Body of pancreas (tissue), 4 donors: ENCODE results near the gene SLC24A5. TPM values are rescaled to one million over a fixed set of nuclear protein-coding genes. Genes with fewer than 3 reads are reported as not detected.
A peak's percentile ranks its signal among the peaks of the same experiment; 100 is the strongest.

Experiments used
- ATAC-seq: fragments of 150-250 bp; one replicate; pipeline ENCODE4 v1.9.1; 2016
- DNase-seq, 4 donors: peaks; one replicate each; pipeline ENCODE4 v3.0.0-alpha.2; 2019
- H3K27ac ChIP-seq, 4 donors: fragments of 200-600 bp; sonication (generic); 1 replicate in 3 of 4; 2 replicates in 1 of 4; pipeline versions ENCODE4 v1.5.1 to v1.6.1; 2016 to 2019; ENCODE audit warnings: mild to moderate bottlenecking in 1 of 4, mixed read lengths in 1 of 4, moderate library complexity in 1 of 4
- H3K27me3 ChIP-seq, 2 donors: fragments of 200-600 bp; sonication (generic); one replicate each; pipeline ENCODE4 v1.6.0; 2016; ENCODE audit warnings: mild to moderate bottlenecking in 1 of 2
- H3K36me3 ChIP-seq, 2 donors: fragments of 200-600 bp; sonication (generic); replicated peaks in 1 of 2; 2 replicates each; pipeline ENCODE4 v1.5.1; 2016; ENCODE audit warnings: low read depth in 2 of 2; ENCODE audit not compliant: insufficient read depth in 1 of 2
- H3K4me1 ChIP-seq: fragments of 200-600 bp; sonication (generic); one replicate; pipeline ENCODE4 v1.6.0; 2016
- H3K4me3 ChIP-seq, 2 donors: fragments of 200-600 bp; sonication (generic); 1 replicate in 1 of 2; 2 replicates in 1 of 2; pipeline ENCODE4 v1.5.1; 2016 to 2019
- H3K9me3 ChIP-seq, 3 donors: fragments of 200-600 bp; sonication (generic); 1 replicate in 2 of 3; 2 replicates in 1 of 3; pipeline ENCODE4 v1.5.1; 2016
- CTCF ChIP-seq, 7 experiments: fragments of 450-650 bp in 4 of 7; fragments of 200-600 bp in 3 of 7; sonication (generic) in 3 of 7; IDR thresholded peaks; one replicate each; pipeline ENCODE4 v1.5.1; 2016 to 2019; ENCODE audit warnings: antibody characterized with exemption in 7 of 7
- POLR2A ChIP-seq, 3 donors: fragments of 450-650 bp; IDR thresholded peaks; one replicate each; pipeline ENCODE4 v1.6.1; 2016; ENCODE audit warnings: antibody characterized with exemption in 3 of 3, mild to moderate bottlenecking in 2 of 3
- WGBS, 2 donors: methylation state at CpG; one replicate each; pipeline ENCODE4 v1.1.5; 2017; 5-methylcytosine and 5-hydroxymethylcytosine counted together
- intact Hi-C: fragments of 100-400 bp; cut with DNase I; formaldehyde crosslinking; loops from one replicate; pipeline ENCODE4 v1.15.1; 2023
- total RNA-seq, 2 donors: library from RNA; depleted of rRNA; stranded (reverse); fragments of >200 nt; gene quantifications; one replicate each; pipeline ENCODE4 v1.1.0, GENCODE V29; 2016

SLC24A5 gene
- total RNA-seq, 2 donors from 2014 or later: not detected

DNA sequence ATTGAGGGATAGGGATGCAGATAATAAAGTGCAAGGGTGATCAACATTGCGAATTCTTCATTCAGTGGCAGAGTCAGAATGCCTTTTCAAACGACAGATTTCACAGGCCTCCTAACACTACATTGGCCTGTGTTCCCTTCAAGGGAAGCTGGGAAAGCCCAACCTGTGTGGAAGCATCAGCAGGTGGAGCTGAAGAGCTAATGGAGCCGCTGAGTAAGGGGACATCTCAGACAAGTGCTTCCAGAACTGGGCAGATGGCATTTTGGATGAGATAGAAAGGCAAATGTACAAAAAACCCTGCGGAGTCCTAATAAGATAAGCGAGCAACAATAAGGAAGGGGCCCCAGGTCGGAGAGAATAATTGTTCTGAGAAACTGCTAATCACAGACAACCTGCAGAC is 8.5 kb upstream of the SLC24A5 start:
- intact Hi-C loops: no loop called here
- TF ChIP-seq POLR2A (IDR thresholded peaks at IDR 0.05) (no peak), CTCF (IDR thresholded peaks at IDR 0.05) (peak; percentile 24 to 55 (median 34))
- Histone ChIP-seq H3K36me3 (no peaks in the 10 kb centered on the region), H3K9me3 (no peaks in the 10 kb centered on the region), H3K4me3 (no peak overlapping the region), H3K27ac (no peak overlapping the region), H3K27me3 (no peaks in the 10 kb centered on the region), H3K4me1 (no peaks in the 10 kb centered on the region)
- 18 to 24% methylated on average over 6 of the region's 6 CpGs for WGBS, 2 donors
- ATAC-seq (no peak), DNase-seq (peak; percentile 28 to 51 (median 36))

- TF ChIP-seq CTCF (IDR thresholded peaks at IDR 0.05): no peak
- no peak for TF ChIP-seq POLR2A (IDR thresholded peaks at IDR 0.05)
- Histone ChIP-seq H3K27ac (no peak overlapping the region), H3K36me3 (no peaks in the 10 kb centered on the region), H3K4me1 (no peaks in the 10 kb centered on the region), H3K27me3 (no peaks in the 10 kb centered on the region), H3K9me3 (no peaks in the 10 kb centered on the region), H3K4me3 (no peak overlapping the region)
- DNase-seq (no peak), ATAC-seq (no peak)
- WGBS, 2 donors: 45 to 55% methylated on average over 5 of the region's 5 CpGs
- intact Hi-C loops: no loop called here
Measured at GRCh38 chr15:48119277-48119676, 1.5 kb upstream of the SLC24A5 start.

DNA sequence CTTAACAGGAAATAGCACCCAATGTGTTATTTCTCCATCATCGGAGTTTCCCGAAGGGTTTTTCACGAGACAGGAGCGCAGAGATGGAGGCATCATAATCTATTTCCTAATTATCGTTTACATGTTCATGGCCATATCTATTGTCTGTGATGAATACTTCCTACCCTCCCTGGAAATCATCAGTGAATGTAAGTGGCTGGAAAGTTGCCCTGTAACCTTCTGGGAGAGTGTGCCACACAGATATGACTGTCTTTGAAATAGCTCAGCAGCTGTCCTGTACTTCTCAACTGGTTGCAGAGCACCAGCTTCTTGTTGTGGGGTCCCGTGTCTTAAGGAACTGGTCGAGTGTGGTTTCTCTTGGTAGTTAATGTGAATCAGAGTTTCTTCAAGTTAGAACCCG is 1.1 kb downstream of the SLC24A5 start:
- no peak for DNase-seq
- H3K9me3 ChIP-seq: no peaks in the 10 kb centered on the region
- TF ChIP-seq CTCF (IDR thresholded peaks at IDR 0.05) (no peak), POLR2A (IDR thresholded peaks at IDR 0.05) (no peak)
- H3K4me1 ChIP-seq: peaks cover 3% of the 10 kb centered on the region
- no peak overlapping the region for H3K4me3 ChIP-seq
- no peaks in the 10 kb centered on the region for H3K27me3 ChIP-seq
- no peak for ATAC-seq
- 70 to 77% methylated on average over 8 of the region's 8 CpGs for WGBS, 2 donors
- no peaks in the 10 kb centered on the region for H3K36me3 ChIP-seq
- intact Hi-C loops: no loop called here
- no peak overlapping the region for H3K27ac ChIP-seq

GRCh38 chr15:48126667-48127355 is 6.0 kb downstream of the SLC24A5 start:
- H3K27ac ChIP-seq: peak overlapping the region in 1 of 4 donors; percentile 13
- H3K36me3 ChIP-seq: no peaks in the 10 kb centered on the region
- intact Hi-C loops: no loop called here
- H3K9me3 ChIP-seq: no peaks in the 10 kb centered on the region
- H3K4me1 ChIP-seq: peaks cover 9% of the 10 kb centered on the region
- no peaks in the 10 kb centered on the region for H3K27me3 ChIP-seq
- no peak for TF ChIP-seq CTCF (IDR thresholded peaks at IDR 0.05)
- DNase-seq (peak in 3 of 4 donors; percentile 38 to 55 (median 49)), ATAC-seq (peak; percentile 90)
- 38 to 42% methylated on average over 6 of the region's 6 CpGs for WGBS, 2 donors
- H3K4me3 ChIP-seq: no peak overlapping the region

- no peak for ATAC-seq
- Histone ChIP-seq H3K4me1 (peaks cover 9% of the 10 kb centered on the region), H3K27me3 (no peaks in the 10 kb centered on the region), H3K27ac (no peak overlapping the region), H3K9me3 (no peaks in the 10 kb centered on the region), H3K36me3 (no peaks in the 10 kb centered on the region), H3K4me3 (no peak overlapping the region)
- no peak for TF ChIP-seq CTCF (IDR thresholded peaks at IDR 0.05)
- DNase-seq: no peak
- intact Hi-C loops: no loop called here
Measured at GRCh38 chr15:48131324-48131723, 10.5 kb downstream of the SLC24A5 start.
